K562 (cell line): ENCODE measurements around the gene KCNS1. TPM values are rescaled to one million over a fixed set of nuclear protein-coding genes. Genes with fewer than 3 reads are reported as not detected.

Experiments
- ATAC-seq: fragments of 200-7000 bp; cut with Tn5 transposase; 3 replicates; pipeline ENCODE4 v1.9.1; 2020; ENCODE audit warnings: moderate library complexity
- BruUV-seq: library from RNA; stranded (reverse); fragments of 400-500 nt; replicated peaks from 2 replicates; lab custom pipeline; 2021; lab: Mats Ljungman, UMichigan
- CTCF ChIA-PET: fragments of 300-600 bp; formaldehyde crosslinking; extraction: SDS; loops from one replicate; lab custom pipeline; 2021; ENCODE audit warnings: low intra/inter-chr PET ratio; lab: Yijun Ruan, JAX
- POLR2A ChIA-PET: fragments of 300-600, 350-650 bp; sonication (Branson Sonifier 250); formaldehyde crosslinking; extraction: SDS; loops from one replicate; lab custom pipeline; 2021; ENCODE audit warnings: antibody characterized with exemption, inconsistent platforms; lab: Yijun Ruan, JAX
- DNase-seq, 4 experiments: peaks; one replicate each; pipeline versions ENCODE4 v3.0.0 to v3.0.0-alpha.2; 2011 to 2018; ENCODE audit warnings: low spot score in 3 of 4, mixed read lengths in 3 of 4; ENCODE audit errors: extremely low read depth in 1 of 4
- FAIRE-seq: peaks from 2 replicates; lab custom pipeline; 2011; peaks lifted over from hg19 to GRCh38; lab: Jason Lieb, UNC
- H2AFZ ChIP-seq: 2 replicates; pipeline ENCODE4 v1.6.0; 2011; ENCODE audit warnings: low read depth, low read length, control low read depth, inconsistent platforms
- H3K27ac ChIP-seq: fragments of 200-600 bp; 3 replicates; pipeline ENCODE4 v1.8.0; 2011; ENCODE audit warnings: low read depth, mild to moderate bottlenecking, control low read depth, inconsistent platforms, low read length, moderate library complexity, mixed read lengths; ENCODE audit errors: extremely low read depth
- H3K27me3 ChIP-seq, 2 experiments: fragments of 300-600 bp in 1 of 2; 2 replicates in 1 of 2; 3 replicates in 1 of 2; pipeline versions ENCODE4 v1.6.0 to v1.8.0; 2011; ENCODE audit warnings: inconsistent platforms in 2 of 2, low read length in 2 of 2, mild to moderate bottlenecking in 1 of 2, mixed read lengths in 1 of 2, moderate library complexity in 1 of 2; ENCODE audit not compliant: control insufficient read depth in 2 of 2, insufficient read depth in 2 of 2
- H3K36me3 ChIP-seq: fragments of 300-600 bp; 3 replicates; pipeline ENCODE4 v1.8.0; 2011; ENCODE audit warnings: mild to moderate bottlenecking, low read length, inconsistent platforms; ENCODE audit not compliant: control insufficient read depth, insufficient read depth
- H3K4me1 ChIP-seq, 2 experiments: fragments of 200-600 bp in 1 of 2; replicated peaks in 1 of 2; 2 replicates in 1 of 2; 3 replicates in 1 of 2; pipeline versions ENCODE4 v1.5.1 to v1.8.0; 2011; ENCODE audit warnings: inconsistent platforms in 2 of 2, low read length in 2 of 2, mild to moderate bottlenecking in 1 of 2, mixed read lengths in 1 of 2, moderate library complexity in 1 of 2; ENCODE audit not compliant: control insufficient read depth in 2 of 2, insufficient read depth in 2 of 2
- H3K4me2 ChIP-seq: 2 replicates; pipeline ENCODE4 v1.6.1; 2011; ENCODE audit warnings: low read length, control low read depth, inconsistent platforms, mixed read lengths; ENCODE audit not compliant: insufficient read depth
- H3K4me3 ChIP-seq: fragments of 200-600 bp; sonication (generic), shearing (Covaris generic); 2 replicates; pipeline ENCODE4 v1.5.1; 2016; ENCODE audit warnings: control low read depth, inconsistent platforms
- H3K79me2 ChIP-seq: fragments of 200-600 bp; 3 replicates; pipeline ENCODE4 v1.8.0; 2011; ENCODE audit warnings: low read length, inconsistent platforms; ENCODE audit not compliant: control insufficient read depth, insufficient read depth
- H3K9ac ChIP-seq, 2 experiments: 2 replicates each; pipeline versions ENCODE4 v1.6.0 to v1.6.1; 2011; ENCODE audit warnings: low read depth in 2 of 2, low read length in 2 of 2, control low read depth in 1 of 2, inconsistent platforms in 1 of 2, mild to moderate bottlenecking in 1 of 2, mixed read lengths in 1 of 2; ENCODE audit not compliant: insufficient read depth in 1 of 2
- H3K9me1 ChIP-seq: one replicate; pipeline ENCODE4 v1.6.0; 2011; ENCODE audit warnings: inconsistent platforms, mild to moderate bottlenecking, low read length, moderate library complexity; ENCODE audit not compliant: control insufficient read depth, insufficient read depth
- H3K9me3 ChIP-seq: replicated peaks from 2 replicates; pipeline ENCODE4 v1.5.1; 2011; ENCODE audit warnings: low read depth, low read length, inconsistent platforms; ENCODE audit not compliant: control insufficient read depth, insufficient read depth
- H4K20me1 ChIP-seq: replicated peaks from 2 replicates; pipeline ENCODE4 v1.6.1; 2011; ENCODE audit warnings: low read length, inconsistent platforms, mixed read lengths; ENCODE audit not compliant: control insufficient read depth, insufficient read depth
- SIN3A ChIP-seq, 2 experiments: fragments of 150-350 bp in 1 of 2; IDR thresholded peaks; 2 replicates each; pipeline ENCODE4 v1.6.1; 2011 to 2016; ENCODE audit warnings: borderline replicate concordance in 2 of 2, low read depth in 2 of 2, low read length in 2 of 2, mild to moderate bottlenecking in 2 of 2, moderate library complexity in 2 of 2; ENCODE audit not compliant: control insufficient read depth in 1 of 2
- SMARCA5 ChIP-seq: fragments of 450-650 bp; IDR thresholded peaks from 2 replicates; pipeline ENCODE4 v1.6.1; 2016
- SPI1 ChIP-seq: IDR thresholded peaks from 2 replicates; pipeline ENCODE4 v1.6.1; 2011; ENCODE audit warnings: low read depth, low read length, control low read depth, borderline replicate concordance
- WGBS: fragments of 100-300 bp; shearing (Covaris generic); methylation state at CpG from one replicate; pipeline ENCODE4 v1.1.6; 2016; ENCODE audit warnings: low coverage, mixed read lengths; ENCODE audit not compliant: insufficient coverage; ENCODE audit errors: missing lambda C conversion rate; 5-methylcytosine and 5-hydroxymethylcytosine counted together
- in situ Hi-C: fragments of 300-500 bp; cut with MboI; formaldehyde crosslinking; loops from 4 replicates; pipeline ENCODE4 v1.15.0; 2018; ENCODE audit warnings: inconsistent platforms, mixed read lengths
- intact Hi-C: fragments of 100-400 bp; cut with micrococcal nuclease; formaldehyde crosslinking; loops from 2 replicates; pipeline ENCODE4 v1.14.2; 2022
- polyA plus RNA-seq, 8 experiments: library from polyadenylated mRNA; depleted of rRNA in 4 of 8; stranded (reverse) in 5 of 8; unstranded in 3 of 8; fragments of >200 nt; fragmentation: Nextera tagmentation in 2 of 8; fragmentation: Illumina TruSeq in 1 of 8; extraction: Ambion mirVana in 2 of 8; extraction: Trizol in 1 of 8; gene quantifications; 2 replicates each; pipeline versions ENCODE4 v1.2.1 to v1.2.3, GENCODE V29; 2011 to 2014; ENCODE audit warnings: inconsistent platforms in 1 of 8, missing spikeins in 1 of 8
- total RNA-seq, 7 experiments: library from RNA; depleted of rRNA in 6 of 7; stranded (reverse); fragments of >200 nt in 6 of 7; fragmentation: Illumina TruSeq in 2 of 7; extraction: Trizol in 2 of 7; gene quantifications; 2 replicates each; pipeline versions ENCODE4 v1.2.1 to v1.2.3, GENCODE V29; 2011 to 2021; ENCODE audit warnings: low replicate concordance in 1 of 7
- TF ChIP-seq, protein P1 (sequence below), 2 experiments: fragments of 250-450 bp in 1 of 2; fragments of 450-650 bp in 1 of 2; sonication (Bioruptor Pico) in 1 of 2; IDR thresholded peaks; 2 replicates each; pipeline versions ENCODE4 v1.6.1 to v1.8.0; 2016 to 2021; ENCODE audit warnings: mild to moderate bottlenecking in 2 of 2, moderate library complexity in 2 of 2, missing compliant biosample characterization in 1 of 2, missing genetic modification characterization in 1 of 2
- TF ChIP-seq, protein P2 (sequence below): fragments of 250-450 bp; sonication (Bioruptor Pico); IDR thresholded peaks from 2 replicates; pipeline ENCODE4 v1.5.0; 2020; ENCODE audit warnings: mild to moderate bottlenecking

KCNS1 gene
- total and polyA plus RNA-seq, 9 of the 15 experiments (the other 6 are each of a cell fraction or from before 2014, with no cell fraction given): not detected

GRCh38 chr20:45049904-45050471, 50.9 kb downstream of the KCNS1 start:
- peaks cover 22% of the 10 kb centered on the region; the same call in 2 of the 3 replicates for H3K36me3 ChIP-seq
- FAIRE-seq: no peak
- ChIA-PET CTCF (no interaction called here), POLR2A (interaction anchor here (0.6 to 1.4 kb wide), 5 partner anchors 11 to 115 kb away, joined by 3 to 4 read pairs (median 3); no protein-coding TSS in a partner anchor)
- no peak overlapping the region for H3K27ac ChIP-seq
- no peaks in the 10 kb centered on the region for H3K4me1 ChIP-seq
- no peaks in the 10 kb centered on the region for H4K20me1 ChIP-seq
- H3K4me2 ChIP-seq: no peak overlapping the region
- BruUV-seq: no TSS peak
- intact Hi-C loops (no loop called here), in situ Hi-C loops (no loop called here)
- H3K27me3 ChIP-seq: no peaks in the 10 kb centered on the region
- TF ChIP-seq SIN3A (IDR thresholded peaks at IDR 0.05; ENCODE audit: borderline replicate concordance in 2 of 2, control insufficient read depth in 1 of 2, low read depth in 2 of 2, low read length in 2 of 2): no peak
- TF ChIP-seq SPI1: peak; percentile 90
- TF ChIP-seq, protein P1, sequence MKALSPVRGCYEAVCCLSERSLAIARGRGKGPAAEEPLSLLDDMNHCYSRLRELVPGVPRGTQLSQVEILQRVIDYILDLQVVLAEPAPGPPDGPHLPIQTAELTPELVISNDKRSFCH (CRISPR knock-in tag; IDR thresholded peaks at IDR 0.05): no peak
- TF ChIP-seq, protein P1 (tag; IDR thresholded peaks at IDR 0.05): 0 out of 2 replicates have a peak, but pooled peaks have one; percentile 34
- TF ChIP-seq, protein P2, sequence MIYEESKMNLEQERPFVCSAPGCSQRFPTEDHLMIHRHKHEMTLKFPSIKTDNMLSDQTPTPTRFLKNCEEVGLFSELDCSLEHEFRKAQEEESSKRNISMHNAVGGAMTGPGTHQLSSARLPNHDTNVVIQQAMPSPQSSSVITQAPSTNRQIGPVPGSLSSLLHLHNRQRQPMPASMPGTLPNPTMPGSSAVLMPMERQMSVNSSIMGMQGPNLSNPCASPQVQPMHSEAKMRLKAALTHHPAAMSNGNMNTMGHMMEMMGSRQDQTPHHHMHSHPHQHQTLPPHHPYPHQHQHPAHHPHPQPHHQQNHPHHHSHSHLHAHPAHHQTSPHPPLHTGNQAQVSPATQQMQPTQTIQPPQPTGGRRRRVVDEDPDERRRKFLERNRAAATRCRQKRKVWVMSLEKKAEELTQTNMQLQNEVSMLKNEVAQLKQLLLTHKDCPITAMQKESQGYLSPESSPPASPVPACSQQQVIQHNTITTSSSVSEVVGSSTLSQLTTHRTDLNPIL: no peak
- TF ChIP-seq SMARCA5: no peak
- H3K9me1 ChIP-seq: no peaks in the 10 kb centered on the region
- no peak overlapping the region for H2AFZ ChIP-seq
- H3K9ac ChIP-seq: no peak overlapping the region
- H3K9me3 ChIP-seq: no peaks in the 10 kb centered on the region
- no peaks in the 10 kb centered on the region for H3K79me2 ChIP-seq
- no peak for ATAC-seq
- DNase-seq: no peak
- H3K4me3 ChIP-seq: no peak overlapping the region
- 64% methylated on average over 5 of the region's 5 CpGs for WGBS
